CD4-positive, alpha-beta T cell treated with Interleukin-4 for 1 hour (primary cell): ENCODE data around the gene DNM3.

Experiments
- DNase-seq, 2 donors: peaks; one replicate each; pipeline ENCODE4 v3.0.0-alpha.2; 2020 to 2022

Gene DNM3

DNA sequence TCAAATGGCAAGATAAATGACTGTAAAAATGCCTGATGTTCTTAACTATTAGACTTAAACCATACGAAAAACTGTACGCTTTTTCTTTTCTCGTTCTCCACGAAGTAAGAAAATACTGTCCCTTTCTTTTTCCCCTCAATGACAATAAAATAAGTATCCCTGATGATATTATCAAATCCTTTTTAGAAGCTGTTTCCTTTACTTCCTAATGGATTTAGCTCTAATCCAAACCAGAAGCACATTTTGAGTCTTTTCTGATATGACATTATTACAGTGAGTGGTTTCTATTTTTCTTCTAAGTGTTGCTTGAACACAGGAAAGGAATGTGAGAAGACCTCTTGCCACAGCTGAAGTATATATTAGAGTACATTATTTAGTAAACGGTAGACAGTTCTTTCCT is 32.4 kb downstream of the DNM3 start:
- DNase-seq, result no peak

DNA sequence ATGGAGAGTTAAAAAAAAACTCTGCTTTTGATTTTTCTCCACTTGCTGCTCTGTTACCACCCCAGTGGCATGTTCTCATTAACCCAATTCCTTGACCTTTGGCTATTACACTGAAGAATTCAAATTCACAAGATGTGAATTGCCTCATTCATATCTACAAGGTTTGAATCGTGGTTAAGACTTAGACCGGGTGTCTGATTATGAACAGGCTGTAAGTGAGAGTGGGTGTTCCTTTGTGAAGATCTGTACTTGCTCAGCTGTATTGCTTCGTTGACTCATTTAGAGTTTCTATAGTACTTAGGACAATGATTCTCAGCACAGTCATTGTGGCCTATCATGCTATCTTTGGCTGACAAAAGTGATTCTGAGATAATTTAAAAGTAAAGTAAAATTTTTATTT is 36.4 kb downstream of the DNM3 start:
- no peak for DNase-seq

DNA sequence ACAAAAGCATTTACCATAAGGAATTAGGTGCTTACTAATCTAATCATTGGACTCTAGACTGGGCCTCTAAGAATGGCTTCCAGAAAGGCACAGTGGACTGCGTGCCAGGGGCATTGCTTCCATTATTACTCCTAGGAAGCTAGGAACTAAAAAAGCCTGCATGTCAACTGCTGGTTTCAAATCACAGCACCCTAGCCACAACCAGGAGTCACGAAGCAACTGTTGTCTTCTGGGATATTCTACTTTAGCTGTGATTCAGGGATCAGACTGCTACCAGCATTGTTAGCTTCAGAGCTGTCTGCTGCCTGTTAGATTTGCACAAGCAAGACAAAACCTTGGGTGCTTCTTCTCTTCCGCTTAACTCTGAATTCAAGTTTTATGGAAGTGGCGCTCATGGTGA is 38.3 kb downstream of the DNM3 start:
- no peak for DNase-seq

DNA sequence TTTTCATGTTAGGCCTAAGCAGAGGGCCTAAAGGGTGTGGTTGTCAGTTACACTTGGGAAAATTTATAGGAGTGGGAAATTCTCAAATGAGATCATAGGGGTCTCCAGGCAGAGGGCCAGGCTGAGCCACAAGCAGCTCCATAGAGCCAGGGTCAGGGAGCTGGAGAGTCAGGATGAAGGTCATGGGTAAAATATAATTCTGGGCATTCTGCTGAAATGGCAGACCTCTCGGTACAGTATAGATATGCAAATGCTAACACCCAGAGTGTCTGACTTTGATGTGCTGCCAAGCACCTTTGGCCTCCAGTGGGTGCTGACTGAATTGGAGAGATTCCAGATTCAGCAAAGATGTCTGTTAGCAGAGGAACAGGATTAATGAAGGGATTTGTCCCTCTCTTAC is 40.1 kb downstream of the DNM3 start:
- no peak for DNase-seq

DNA sequence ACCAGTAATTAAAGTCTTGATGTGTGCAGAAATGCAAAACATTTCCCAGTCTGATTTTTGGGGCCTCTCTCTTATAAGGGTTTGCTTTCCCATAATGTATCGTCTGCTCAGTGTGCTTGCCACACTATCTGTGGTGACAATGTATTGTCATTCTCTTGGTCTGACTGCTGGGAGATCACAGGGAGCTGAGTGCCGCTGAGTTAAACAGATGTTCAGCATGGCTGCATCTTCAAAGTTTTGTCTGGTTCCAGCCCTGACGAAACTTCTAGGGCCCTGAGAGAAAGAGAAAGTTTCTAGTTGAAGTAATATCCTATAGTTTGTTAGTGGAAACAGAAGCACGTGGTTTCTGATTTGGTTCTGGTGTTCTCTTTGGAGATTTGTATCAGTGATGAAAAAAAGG is 42.6 kb downstream of the DNM3 start:
- DNase-seq, result no peak

DNA sequence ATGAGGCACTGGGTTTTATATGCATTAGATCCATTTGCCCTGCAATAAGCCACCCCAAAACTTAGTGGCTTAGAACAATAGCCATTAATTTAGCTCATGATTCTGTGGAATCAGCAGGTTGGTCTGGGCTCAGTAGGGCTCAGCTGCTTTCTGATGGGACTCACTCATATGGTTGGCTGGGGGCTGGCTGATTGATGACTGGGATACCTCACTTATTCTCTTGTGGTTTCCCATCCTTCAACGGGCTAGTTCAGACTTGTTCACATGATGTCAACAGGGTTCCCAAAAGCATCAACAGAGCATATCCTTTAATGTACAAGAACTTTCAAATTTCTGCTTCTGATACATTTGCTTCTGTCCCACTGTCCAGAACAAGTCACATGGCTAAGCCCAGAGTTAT is 43.2 kb downstream of the DNM3 start:
- DNase-seq, result no peak

DNA sequence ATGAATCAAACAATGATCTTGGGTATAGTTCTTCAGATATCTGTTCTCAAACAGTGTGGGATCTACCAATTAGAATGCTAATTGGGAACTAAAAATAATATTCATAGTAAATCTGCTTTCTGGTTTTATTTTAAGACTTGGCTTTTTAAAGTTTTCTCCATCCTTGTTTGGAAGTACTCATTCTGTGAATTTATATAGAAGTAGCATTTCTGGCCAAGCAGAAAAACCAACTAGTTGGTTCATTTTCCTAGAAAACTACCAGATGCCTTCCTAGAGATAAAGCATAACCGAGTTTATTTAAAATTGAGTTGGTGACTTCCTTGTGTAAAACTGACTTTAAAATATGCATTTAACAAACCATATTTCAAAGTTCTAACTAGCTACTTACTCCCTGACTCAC is 48.8 kb downstream of the DNM3 start:
- no peak for DNase-seq

DNA sequence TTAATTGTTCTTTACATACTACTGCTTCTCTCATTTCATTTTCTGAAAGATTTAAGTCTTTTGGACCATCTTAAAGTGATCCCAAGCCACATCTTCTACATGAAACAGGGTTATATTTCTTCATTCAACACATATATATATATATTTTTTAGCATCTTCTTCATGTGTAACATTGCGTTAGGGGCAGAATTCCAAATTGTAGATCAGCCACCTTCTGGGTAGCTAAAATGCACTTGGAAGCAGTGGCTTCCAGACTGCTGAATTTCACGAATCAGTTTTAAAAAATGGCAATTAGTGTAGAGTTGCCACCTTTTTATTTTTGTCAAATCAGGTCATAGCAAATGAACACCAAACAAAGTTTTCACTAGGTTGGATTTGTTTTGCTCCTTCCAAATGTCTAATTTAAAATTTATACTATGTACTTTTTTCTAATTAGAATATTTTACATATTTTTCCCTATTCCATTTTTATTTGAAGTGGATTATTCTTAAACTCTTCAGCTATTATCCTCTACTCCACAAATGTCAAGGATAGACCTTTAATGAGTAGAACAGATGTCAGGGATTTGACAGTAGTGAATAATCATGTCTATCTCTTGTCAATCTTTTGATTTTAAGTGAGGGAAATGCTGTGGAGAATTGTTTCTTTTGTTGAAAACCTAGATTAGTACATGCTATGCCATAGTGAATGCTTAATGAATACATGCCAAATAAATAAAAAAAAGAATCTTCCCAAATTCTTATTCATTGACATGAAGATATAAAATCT is 55.8 kb downstream of the DNM3 start:
- no peak for DNase-seq

DNA sequence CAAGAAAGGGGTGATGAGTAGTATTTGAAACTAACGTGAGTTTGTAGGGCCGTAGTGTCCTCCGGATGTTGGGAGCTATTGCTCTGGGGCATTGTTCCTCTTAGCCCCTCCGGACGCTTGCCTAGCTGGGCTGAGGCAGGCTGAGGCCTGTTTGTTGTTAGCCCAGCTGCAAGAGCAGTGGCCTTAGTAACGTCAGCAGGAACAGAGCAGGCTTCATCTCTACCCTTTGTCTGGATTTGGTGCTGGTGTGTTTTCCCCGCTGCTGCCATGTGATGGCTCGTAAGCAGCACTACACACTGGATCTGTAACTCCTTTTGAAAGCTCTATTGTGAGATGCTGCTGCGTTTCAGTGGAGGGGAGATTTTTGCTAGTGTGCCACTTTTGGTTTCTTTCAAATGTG is 57.6 kb downstream of the DNM3 start:
- no peak for DNase-seq

DNA sequence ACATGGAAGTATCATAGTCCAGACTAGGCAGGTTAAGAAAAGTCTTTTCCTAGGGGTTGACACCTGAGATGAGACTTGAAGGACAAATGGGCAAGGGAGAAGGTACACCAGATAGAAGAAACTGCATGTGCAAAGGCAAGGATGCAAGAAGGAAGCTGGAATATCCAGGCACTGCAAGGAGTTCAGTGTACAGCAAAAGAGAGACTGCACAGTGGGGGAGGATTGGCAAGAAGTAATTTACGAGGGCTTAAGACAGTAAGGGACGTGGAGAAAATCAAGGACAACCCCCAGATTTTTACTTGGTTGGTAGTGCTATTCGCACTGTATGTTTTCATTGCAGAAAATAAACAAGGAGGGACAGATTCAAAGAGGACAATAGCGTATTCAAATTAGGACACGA is 58.5 kb downstream of the DNM3 start:
- no peak for DNase-seq

DNA sequence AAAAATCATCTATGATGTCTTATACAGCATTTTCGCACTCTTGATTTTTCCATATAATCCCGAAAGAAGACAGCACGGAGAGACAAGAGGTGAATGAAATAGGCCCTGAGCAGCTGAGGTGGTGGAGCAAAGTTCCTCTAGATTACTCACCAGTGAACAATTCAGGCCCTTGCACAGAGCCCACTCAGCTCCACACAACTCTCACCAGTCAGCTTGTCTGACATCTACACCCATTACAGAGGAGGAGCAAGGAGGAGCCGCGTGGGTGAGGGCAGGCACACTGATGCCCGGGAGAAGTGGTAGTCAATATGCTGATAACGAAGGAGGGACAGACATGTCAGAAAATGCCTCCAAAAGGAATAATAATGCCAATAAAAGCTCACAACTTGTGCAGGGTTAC is 59.9 kb downstream of the DNM3 start:
- no peak for DNase-seq

DNA sequence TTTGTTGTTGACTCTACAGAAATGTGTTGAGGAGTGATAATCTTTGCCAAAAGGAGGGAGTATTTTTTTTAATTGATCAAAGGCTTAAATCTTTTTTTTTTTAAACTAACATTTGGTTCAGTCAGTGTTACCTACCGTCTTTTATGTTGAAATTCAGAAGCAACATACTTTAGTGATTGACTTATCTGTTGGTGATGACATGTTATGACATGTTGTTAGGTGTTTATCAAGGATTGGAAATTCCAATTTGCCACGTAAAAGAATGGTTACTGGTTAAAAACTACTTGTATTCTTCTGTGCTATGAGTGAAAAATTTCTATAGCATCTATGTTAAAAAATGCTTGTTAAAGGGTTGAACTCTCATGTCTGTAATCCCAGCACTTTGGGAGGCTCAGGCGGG is 61.2 kb downstream of the DNM3 start:
- DNase-seq, result no peak

DNA sequence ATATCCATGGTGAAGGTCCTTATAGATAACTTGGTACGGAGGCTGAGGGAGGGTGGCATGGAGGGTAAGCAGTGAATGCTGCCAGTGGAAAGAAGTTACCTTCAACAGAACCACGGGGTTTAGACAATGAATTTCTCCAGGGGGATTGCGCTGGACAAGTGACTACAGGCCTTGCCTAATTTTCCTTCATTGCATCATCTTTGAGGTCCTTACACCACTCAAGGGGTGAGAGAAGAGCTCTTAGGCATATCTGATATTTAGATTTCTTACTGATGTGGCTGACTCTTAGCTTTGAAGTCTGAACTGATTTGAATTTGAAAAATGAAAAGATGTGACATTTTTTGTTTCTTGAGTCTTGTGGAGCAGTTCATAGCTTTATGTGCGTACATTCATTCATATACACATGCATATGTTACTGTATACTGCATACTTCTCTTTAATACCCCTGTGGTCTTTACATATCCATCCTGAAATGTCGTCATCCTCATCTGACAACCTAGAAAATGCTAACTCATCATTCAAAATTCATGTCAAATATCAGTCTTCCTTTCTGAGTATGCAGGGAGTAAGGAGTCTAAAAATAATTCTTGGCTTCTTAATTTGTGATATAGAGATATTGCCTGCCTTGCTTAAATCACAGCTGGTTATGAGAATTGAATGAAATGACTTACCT is 63.6 kb downstream of the DNM3 start:
- DNase-seq, result no peak

DNA sequence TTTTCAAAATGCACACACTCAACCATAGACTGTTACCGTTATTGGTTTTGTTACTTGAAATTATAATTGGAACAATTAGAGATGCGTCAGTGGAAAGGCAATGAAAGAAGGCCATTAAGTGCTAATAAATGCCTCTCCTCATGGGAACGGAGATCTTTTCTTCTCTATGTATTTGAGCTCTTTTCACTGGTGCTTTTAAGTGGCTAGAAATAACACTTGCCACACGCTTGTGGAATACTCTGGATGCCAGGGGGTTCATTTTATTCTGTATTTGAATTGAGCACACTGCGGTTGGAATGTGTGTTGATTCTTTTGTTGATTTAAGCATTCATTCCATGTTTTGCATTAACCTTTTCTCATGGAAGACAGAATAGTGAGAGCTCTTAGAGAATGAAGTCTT is 68.4 kb downstream of the DNM3 start:
- no peak for DNase-seq

DNA sequence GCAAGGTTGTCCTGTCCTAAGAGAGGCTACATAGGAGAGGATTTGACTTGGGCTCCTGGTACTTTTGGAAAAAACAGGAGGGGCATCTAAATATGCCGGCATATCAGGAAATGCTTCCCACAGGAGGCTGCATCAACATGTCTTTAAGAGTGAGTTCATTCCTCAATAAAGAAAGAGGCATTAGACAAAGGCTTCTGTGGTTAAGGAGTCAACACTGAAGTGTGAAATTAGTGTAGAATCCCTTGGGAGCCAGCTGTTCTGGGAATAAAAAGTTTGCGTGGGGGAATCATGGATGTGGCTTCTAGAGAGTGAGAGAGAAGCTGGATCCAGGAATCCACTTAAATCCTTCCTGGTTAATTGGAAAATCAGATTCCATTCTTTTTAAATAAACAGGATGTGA is 69.5 kb downstream of the DNM3 start:
- no peak for DNase-seq

DNA sequence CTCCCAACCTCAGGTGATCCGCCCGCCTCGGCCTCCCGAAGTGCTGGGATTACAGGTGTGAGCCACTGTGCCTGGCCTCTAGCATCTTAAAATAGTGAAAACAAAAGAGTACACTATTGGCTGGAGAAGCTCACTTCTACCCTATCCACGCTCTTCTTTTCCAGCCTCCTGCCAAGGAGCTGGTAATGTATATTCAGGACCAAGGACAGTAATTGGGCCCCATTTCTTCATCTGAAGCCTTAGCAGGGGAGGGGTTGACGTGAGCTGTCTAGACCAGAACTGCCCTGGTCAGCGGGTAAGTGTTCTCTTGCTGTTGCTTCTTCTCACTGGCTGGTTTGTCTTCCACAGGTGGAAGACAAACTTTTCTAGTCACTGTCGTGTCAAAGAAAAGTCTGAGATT is 70.2 kb downstream of the DNM3 start:
- DNase-seq, result no peak

DNA sequence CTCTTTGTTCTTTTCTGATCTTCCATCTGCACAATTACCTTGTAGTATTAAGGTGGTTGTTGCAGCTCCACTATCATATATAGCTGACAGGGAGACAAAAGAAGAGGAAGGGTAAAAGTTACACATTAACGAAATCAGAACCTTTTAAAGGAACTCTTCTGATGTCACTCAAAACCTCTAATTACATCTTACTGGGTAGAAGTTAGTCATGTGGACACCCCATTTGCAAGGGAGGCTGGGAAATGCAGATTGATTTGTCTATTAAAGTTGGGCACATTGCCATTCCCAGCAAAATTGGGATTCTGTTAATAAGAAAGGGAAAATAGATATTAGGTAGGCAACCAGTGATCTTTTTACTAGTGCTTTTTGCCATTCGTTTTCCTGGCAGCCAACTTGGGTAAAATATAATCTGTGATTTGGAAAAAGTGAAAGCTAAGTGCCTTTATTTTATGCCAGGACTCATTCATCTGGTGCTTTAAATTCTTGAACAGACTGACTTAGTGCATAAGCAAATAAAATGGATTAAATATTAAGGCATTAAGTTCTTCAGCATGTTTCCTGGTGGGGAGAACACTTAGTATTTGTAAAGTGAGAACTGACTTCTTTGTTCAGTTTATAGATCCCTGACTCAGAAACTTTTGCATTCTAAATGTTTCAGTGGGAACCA is 71.3 kb downstream of the DNM3 start:
- DNase-seq, result no peak

DNA sequence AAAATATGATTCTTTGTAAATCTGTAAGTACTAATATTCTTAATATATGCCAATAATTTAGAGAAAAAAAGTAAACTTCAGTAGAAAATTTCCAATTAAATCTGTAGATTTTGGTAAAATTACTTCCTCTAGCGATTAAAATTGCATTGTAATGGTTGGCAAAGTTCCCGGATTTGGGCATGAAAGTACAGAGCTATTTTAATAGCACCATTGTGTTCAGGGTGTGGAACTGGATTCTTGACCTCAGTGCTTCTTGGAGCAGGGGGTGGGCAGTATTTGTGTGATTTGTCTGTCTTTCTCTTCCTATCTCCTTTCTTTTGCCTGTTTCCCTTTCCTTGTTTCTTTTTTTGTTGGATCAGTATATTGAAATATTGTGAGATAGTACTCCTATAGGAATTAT is 72.1 kb downstream of the DNM3 start:
- DNase-seq, result no peak

DNA sequence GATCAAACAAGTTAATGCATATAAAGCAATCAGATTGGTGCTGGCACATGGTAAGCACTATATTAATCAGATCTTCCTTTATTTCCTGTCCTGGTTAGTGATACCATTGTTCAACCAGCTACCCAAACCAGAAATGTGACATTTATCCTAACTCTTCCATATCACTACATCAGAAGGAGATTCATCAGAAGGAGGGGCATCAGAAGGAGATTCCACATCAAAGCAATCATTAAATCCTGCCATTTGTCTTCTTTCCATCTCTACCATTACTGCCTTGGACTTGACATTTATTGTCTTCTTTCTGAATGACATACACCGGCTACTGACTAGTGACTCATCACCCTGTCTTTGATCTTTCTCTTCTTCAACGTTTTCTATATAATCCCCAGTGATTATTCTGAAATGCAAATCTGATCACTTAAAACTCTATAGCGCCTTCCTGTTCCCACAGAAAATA is 75.0 kb downstream of the DNM3 start:
- DNase-seq, result no peak

DNA sequence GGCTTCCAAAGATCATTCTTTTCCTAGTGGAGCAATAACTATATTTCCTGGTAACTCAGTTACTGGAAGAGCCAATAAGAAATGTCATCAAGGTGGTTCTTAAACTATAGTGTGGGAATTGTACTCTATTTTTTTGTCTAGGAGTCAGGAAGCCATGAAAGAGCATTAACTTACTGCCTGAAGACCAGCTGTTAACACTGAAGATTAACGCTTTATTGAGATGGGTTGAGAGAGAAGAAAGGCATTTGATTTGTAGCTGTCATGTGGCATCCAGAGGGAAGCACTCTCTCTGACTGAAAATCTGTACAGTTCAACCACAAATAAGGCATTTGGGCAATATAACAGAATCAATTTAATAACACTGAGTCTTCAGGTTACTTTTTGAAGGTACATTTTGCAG is 76.0 kb downstream of the DNM3 start:
- DNase-seq, result no peak

DNA sequence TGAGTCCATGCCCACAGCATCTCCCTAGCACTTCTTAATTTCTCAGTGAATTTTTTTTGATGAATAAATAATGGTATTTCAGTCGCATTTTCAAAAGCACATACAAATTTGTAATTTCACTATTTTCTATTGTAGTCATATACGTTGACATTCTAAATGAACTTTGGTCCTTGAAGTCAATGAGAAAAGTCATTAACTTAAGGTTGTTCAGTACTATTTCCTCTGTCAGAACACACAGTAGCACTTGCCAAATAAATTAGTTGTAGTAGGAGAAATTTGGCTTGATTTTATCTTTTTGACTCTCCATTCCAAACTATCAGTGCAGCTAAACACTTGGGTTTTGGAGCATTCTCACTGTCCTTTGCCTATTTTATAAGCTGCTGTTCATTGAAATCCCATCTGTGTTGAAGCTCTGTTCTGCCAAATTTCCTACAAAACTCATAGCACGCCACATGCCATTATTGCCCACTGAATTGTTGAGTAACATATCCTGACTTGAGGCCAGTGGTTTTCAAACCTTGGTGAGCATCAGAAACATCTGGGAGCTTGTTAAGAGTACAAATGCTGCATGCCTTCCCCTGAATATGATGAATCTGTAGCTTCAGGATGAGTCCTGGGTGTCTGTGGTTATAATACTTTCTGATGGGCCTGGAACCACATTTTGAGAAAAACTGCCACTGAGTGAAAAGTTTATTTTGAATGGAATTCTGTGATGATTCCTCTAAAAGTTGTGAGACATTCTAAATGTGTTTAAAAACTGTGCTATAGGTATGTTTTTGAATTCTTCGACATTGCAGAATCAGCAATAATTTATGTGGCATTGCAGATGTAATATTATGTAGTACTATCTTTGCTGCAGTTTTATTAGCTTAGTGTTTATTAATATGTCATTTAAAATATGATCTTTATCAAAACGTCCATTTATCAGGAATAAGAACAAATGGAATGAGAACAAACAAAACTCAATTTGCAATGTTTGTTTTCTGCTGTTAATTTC is 78.9 kb downstream of the DNM3 start:
- no peak for DNase-seq

DNA sequence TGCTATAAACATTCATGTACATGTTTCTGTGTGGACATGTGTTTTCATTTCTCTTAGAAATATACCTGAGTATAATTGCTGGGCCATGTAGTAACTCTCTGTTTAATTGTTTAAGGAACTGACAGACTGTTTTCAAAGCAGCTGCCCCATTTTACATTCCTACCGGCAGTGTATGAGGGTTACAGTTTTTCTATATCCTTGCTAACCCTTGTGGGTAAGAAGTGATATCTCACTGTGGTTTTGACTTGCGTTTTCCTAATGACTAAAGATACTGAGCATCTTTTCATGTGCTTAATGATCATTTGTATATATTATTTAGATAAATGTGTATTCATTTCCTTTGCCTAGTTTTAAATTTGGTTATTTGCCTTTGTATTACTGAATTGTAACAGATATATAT is 81.7 kb downstream of the DNM3 start:
- no peak for DNase-seq

DNA sequence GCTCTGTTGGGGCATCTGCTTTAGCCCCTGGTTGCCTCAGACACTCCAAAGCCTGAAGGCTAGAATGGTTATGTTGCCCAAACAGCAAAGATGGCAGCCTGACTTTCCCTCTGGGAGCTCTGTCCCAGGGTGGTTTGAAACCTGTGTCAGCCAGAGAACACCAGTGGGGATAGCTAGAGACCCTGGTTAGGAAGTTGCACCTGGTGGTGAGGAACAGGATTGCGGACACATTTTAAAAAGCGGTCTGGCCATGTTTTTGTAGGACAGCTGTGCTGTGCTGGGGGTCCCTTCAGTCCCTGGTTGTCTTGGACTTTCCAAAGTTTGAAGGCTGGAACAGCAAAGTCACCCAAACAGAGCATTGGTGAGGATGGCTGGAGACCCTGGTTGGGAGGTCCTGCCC is 87.8 kb downstream of the DNM3 start:
- DNase-seq, result no peak
